GM19099 (cell line): ENCODE data around the gene RFFL.

Source experiments
- POLR2A ChIP-seq: IDR thresholded peaks from 3 replicates; pipeline ENCODE4 v1.6.1; 2011; ENCODE audit warnings: low read depth; ENCODE audit not compliant: insufficient read length; ENCODE audit errors: extremely low read depth

RFFL gene

GRCh38 chr17:35063514-35064223, at the start of gene RFFL:
Gene RFFL (minus strand): TSS chr17:35063707. CDS start chr17:35026553, 37,154 bp downstream.
- TF ChIP-seq POLR2A, result peak; percentile 17

DNA sequence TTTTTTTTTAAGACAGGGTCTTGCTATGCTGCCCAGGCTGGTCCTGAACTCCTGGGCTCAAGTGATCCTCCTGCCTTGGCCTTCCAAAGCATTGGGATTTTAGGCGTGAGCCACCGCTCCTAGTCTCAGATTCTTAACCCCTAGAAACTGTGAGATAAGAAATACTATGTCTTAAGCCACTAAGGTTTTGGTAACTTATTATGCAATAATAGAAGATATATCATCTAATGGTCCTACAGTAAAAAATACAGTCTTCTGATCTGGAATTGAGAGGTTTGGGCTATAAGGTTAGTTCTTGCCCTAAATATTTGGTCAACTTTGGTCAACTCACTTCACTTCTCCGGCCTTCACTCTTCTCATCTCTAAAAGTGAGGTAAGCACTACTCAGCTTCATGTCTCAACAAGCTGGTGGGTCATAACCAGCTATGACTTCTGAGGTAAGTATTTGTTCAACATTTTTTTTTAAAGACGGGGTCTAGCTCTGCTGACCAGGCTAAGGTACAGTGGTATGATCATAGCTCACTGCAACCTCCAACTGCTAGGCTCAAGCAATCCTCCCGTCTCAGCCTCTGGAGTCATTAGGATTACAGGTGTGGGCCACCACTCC, 41.4 kb upstream of the RFFL start:
- no peak for TF ChIP-seq POLR2A

- no peak for TF ChIP-seq POLR2A
Observed at GRCh38 chr17:35103271-35103670, 39.8 kb upstream of the RFFL start.

DNA sequence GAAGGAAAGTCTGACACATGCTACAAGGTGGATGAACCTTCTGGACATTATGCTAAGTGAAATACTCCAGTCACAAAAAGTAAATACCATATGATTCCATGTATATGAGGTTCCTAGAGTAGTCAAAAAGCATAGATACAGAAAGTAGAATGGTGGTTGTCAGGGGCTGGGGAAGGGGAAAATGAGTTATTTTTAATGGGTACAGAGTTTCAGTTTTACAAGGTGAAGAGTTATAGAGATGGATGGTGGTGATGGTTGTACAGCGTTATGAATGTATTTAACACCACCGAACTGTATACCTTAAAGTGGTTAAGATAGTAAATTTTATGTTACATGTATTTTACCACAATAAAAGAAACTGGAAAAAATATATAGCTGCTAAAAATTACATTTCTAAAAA, 38.2 kb upstream of the RFFL start:
- no peak for TF ChIP-seq POLR2A

DNA sequence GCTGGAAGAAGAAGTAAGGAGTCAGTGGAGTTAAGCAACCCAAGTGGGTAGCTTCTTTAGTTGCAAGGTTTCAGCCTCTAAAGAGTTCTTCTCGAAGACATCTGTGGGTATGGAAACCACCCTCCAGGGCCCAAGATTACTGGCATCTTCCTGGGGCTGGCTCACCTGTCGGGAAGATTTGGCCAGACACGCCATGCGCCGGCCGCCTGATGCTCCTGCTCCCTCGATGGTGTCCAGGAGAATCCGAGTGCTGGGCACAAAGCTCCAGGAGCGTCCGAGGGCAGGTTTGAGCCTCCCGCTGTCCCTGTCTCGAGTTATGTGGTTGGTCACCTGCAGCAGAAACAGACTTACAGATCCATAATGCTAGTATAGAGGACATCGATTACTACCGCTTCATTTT, 37.5 kb upstream of the RFFL start:
- TF ChIP-seq POLR2A, result no peak

- no peak for TF ChIP-seq POLR2A
Observed at GRCh38 chr17:35099908-35100307, 36.4 kb upstream of the RFFL start.

DNA sequence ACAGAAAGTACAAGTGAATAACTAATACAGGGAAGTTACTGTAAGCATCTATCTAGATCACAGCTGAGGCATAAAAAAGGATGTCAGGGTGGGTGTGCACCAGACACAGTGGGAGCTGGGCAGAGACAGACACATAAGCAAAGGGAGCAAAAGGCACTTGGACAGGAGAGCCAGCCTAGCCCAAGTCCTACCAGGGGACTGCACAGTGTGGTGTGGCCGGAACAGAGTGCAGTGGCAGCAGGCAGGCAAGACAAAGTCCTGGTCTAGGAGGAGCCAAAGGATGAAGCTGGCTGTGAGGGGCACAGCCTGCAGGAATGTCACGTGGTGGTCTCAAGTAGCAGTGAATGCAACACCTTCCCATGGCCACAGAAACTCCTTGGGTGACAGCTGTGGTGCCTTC, 34.3 kb upstream of the RFFL start:
- no peak for TF ChIP-seq POLR2A

DNA sequence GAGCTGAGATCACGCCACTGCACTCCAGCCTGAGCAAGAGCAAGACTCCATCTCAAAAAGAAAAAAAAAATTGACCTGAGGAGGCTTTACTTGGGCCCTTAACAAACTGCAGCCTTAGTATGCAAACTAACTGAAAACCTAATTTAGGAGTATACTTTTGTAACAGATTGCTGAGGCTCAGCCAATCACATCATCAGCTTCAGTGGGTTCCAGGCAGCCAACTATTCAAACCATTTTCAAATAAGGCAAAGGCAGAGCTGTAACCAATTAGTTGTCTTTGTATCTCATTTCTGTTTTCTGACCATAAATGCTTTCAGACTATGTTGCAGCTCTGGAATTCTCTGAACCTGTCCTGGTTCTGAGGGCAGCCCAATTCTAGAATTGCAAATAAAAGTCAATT, 32.2 kb upstream of the RFFL start:
- no peak for TF ChIP-seq POLR2A

GRCh38 chr17:35094902-35095301, 31.4 kb upstream of the RFFL start:
- TF ChIP-seq POLR2A, result no peak

GRCh38 chr17:35089586-35090296, 26.2 kb upstream of the RFFL start:
- no peak for TF ChIP-seq POLR2A

DNA sequence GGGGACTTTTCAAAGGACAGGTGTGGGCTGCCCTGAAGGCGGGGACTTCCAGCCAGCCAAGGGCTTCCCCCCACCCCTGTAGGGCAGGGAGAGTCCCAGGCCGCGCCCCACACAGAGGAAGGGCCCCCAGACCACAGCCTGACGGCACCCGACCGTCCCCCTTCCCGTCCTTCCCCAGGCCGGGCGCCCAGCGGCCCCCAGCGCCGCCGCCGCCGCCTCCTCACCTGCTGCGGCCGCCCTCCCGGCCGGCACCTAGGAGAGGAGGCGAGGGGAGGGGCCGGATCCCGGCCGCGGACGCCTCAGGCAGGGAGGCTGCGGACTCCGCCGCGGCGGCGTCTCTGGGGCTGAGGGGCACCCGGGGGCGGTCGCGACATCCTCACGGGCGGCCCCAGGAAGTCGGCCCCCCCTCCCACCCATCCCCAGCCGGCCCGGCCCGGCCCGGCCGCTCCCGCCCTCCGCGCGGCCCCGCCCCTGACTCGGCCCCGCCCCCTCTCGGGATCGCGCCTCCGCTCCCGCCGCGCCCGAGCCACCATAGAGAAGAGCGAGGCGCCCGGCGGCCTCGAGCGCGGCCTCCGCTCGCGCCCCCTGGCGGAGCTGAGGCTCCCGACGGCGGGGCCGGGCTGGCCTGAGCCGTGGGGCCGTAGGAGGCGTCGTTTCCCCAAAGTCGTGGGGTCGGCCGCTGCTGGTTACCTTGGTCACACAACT, 25.5 kb upstream of the RFFL start:
- peak; percentile 40 for TF ChIP-seq POLR2A

DNA sequence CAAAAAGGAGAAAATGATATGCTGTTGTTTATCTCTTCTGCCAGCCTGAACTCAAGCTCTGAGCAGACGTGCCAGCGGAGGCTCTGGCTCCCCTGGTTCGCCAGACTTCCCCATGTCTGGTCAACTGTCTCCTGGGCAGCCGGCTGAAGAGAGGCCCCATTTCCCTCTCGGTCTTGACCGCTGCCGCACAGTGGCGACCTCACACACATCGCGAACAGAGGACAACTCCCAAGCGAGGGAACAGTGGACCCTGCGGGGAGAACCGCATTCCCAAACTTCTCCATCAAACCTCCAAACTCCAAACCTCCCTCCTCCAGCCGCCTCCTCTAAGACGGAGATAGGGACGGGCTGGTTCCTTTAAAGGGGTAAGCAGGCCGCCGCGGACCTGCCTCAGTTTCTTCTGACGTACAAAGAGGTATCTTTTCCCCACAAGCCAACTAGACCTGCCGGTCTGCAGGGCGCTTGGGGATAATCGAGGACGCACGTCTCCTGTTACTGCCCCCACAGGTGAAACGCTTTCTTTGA, 24.9 kb upstream of the RFFL start:
- no peak for TF ChIP-seq POLR2A

- peak; percentile 56 for TF ChIP-seq POLR2A
Observed at GRCh38 chr17:35087731-35088355, 24.3 kb upstream of the RFFL start.

GRCh38 chr17:35086931-35087573, 23.5 kb upstream of the RFFL start:
- TF ChIP-seq POLR2A, result no peak
